OCI-LY1 (cell line): ENCODE results near the gene PLEKHD1.

Experiments
- H2AFZ ChIP-seq: fragments of 200-600 bp; sonication (generic), shearing (Covaris generic); 2 replicates; pipeline ENCODE4 v1.6.0; 2014; ENCODE audit warnings: antibody characterized with exemption, mild to moderate bottlenecking, low read length
- H3F3A ChIP-seq: fragments of 200-600 bp; sonication (generic), shearing (Covaris generic); 2 replicates; pipeline ENCODE4 v1.6.0; 2014; ENCODE audit warnings: mild to moderate bottlenecking, antibody characterized with exemption, low read length, moderate library complexity; ENCODE audit not compliant: insufficient read depth
- H3K27ac ChIP-seq: fragments of 200-600 bp; sonication (generic); 2 replicates; pipeline ENCODE4 v1.5.1; 2014; ENCODE audit warnings: low read length, mixed run types, mild to moderate bottlenecking, low read depth; ENCODE audit not compliant: poor library complexity, severe bottlenecking
- H3K27me3 ChIP-seq: fragments of 200-600 bp; sonication (generic); 2 replicates; pipeline ENCODE4 v1.6.0; 2014; ENCODE audit warnings: antibody characterized with exemption, mild to moderate bottlenecking, low read length, moderate library complexity; ENCODE audit not compliant: insufficient read depth
- H3K36me3 ChIP-seq: fragments of 200-600 bp; sonication (generic); 2 replicates; pipeline ENCODE4 v1.6.1; 2014; ENCODE audit warnings: mild to moderate bottlenecking, antibody characterized with exemption, low read length, moderate library complexity, mixed read lengths; ENCODE audit not compliant: insufficient read depth
- H3K4me1 ChIP-seq: fragments of 200-600 bp; sonication (generic); 2 replicates; pipeline ENCODE4 v1.5.1; 2014; ENCODE audit warnings: mild to moderate bottlenecking, low read length, moderate library complexity; ENCODE audit not compliant: insufficient read depth, severe bottlenecking
- H3K4me2 ChIP-seq: fragments of 200-600 bp; sonication (generic), shearing (Covaris generic); 2 replicates; pipeline ENCODE4 v1.6.1; 2014; ENCODE audit warnings: low read length
- H3K4me3 ChIP-seq: fragments of 200-600 bp; sonication (generic); 2 replicates; pipeline ENCODE4 v1.5.1; 2014; ENCODE audit warnings: low read length, low read depth, mild to moderate bottlenecking, mixed read lengths; ENCODE audit not compliant: poor library complexity, severe bottlenecking
- H3K79me2 ChIP-seq: fragments of 200-600 bp; shearing (Covaris generic); 2 replicates; pipeline ENCODE4 v1.6.1; 2016; ENCODE audit warnings: mixed run types, low read length, mixed read lengths; ENCODE audit not compliant: insufficient read depth
- H3K9ac ChIP-seq: fragments of 200-600 bp; sonication (generic), shearing (Covaris generic); 2 replicates; pipeline ENCODE4 v1.6.1; 2014; ENCODE audit warnings: mild to moderate bottlenecking, low read length, mixed read lengths
- H3K9me2 ChIP-seq: fragments of 200-600 bp; sonication (generic), shearing (Covaris generic); 2 replicates; pipeline ENCODE4 v1.6.1; 2014; ENCODE audit warnings: low read depth, mild to moderate bottlenecking, low read length, mixed read lengths
- H3K9me3 ChIP-seq: fragments of 200-600 bp; shearing (Covaris generic); 2 replicates; pipeline ENCODE4 v1.6.1; 2014; ENCODE audit warnings: low read length, mixed read lengths
- H4K20me1 ChIP-seq: fragments of 200-600 bp; sonication (generic), shearing (Covaris generic); 2 replicates; pipeline ENCODE4 v1.6.0; 2016; ENCODE audit warnings: mild to moderate bottlenecking, low read length; ENCODE audit not compliant: insufficient read depth
- CTCF ChIP-seq: fragments of 200-600 bp; sonication (generic), shearing (Covaris generic); IDR thresholded peaks from 2 replicates; pipeline ENCODE4 v1.5.1; 2017; ENCODE audit warnings: mild to moderate bottlenecking, antibody characterized with exemption, low read length, moderate library complexity, mixed read lengths
- EZH2 ChIP-seq: fragments of 200-600 bp; sonication (generic), shearing (Covaris generic); IDR thresholded peaks from 2 replicates; pipeline ENCODE4 v1.8.0; 2017; ENCODE audit warnings: borderline replicate concordance, mixed run types, mild to moderate bottlenecking, antibody characterized with exemption, low read length, moderate library complexity, mixed read lengths

The PLEKHD1 gene

GRCh38 chr14:69443296-69443805 is 41.2 kb upstream of the PLEKHD1 start:
- Histone ChIP-seq H3K4me3 (no peak overlapping the region), H3K27me3 (no peaks in the 10 kb centered on the region), H3K27ac (no peak overlapping the region), H3K4me1 (peaks cover 11% of the 10 kb centered on the region), H3K9me3 (no peaks in the 10 kb centered on the region), H3K9me2 (no peaks in the 10 kb centered on the region), H3K9ac (no peak overlapping the region), H3K36me3 (peaks cover 28% of the 10 kb centered on the region), H3K4me2 (no peak overlapping the region), H4K20me1 (no peaks in the 10 kb centered on the region), H3F3A (no peaks in the 10 kb centered on the region), H2AFZ (no peak overlapping the region), H3K79me2 (no peaks in the 10 kb centered on the region)
- no peak for TF ChIP-seq EZH2

GRCh38 chr14:69449216-69449615 is 35.3 kb upstream of the PLEKHD1 start:
- TF ChIP-seq EZH2 = no peak
- TF ChIP-seq CTCF = no peak
- no peak overlapping the region for H3K4me2 ChIP-seq
- H3K9ac ChIP-seq = no peak overlapping the region
- no peaks in the 10 kb centered on the region for H3K9me2 ChIP-seq
- no peaks in the 10 kb centered on the region for H4K20me1 ChIP-seq
- H3K9me3 ChIP-seq = no peaks in the 10 kb centered on the region
- no peaks in the 10 kb centered on the region for H3K79me2 ChIP-seq
- H3K36me3 ChIP-seq = peaks cover 7% of the 10 kb centered on the region; the same call in 1 of the 2 replicates
- H3K27ac ChIP-seq = no peak overlapping the region
- H3F3A ChIP-seq = no peaks in the 10 kb centered on the region
- no peak overlapping the region for H2AFZ ChIP-seq
- H3K4me3 ChIP-seq = no peak overlapping the region
- no peaks in the 10 kb centered on the region for H3K4me1 ChIP-seq
- no peaks in the 10 kb centered on the region for H3K27me3 ChIP-seq

DNA sequence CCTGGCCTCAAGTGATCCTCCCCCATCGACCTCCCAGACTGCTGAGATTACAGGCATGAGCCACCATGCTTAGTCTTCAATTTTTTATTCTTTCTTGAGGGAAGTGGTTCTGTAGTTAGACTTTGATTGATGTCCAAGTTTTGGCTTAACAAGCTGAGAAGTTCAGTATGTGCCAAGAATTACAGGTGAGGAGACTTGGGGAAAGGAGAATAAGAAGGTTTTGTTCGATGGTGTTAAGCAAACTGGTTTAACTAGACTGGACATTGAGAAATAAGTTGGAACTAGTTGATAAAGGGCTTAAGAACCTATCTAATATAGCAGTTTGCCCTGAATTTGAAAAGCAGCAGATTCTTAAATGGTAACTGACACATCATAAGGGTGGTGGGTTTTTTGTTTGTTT is 32.6 kb upstream of the PLEKHD1 start:
- no peak overlapping the region for H2AFZ ChIP-seq
- H3K4me3 ChIP-seq = no peak overlapping the region
- no peak overlapping the region for H3K9ac ChIP-seq
- no peak for TF ChIP-seq EZH2
- no peak for TF ChIP-seq CTCF
- no peaks in the 10 kb centered on the region for H3K79me2 ChIP-seq
- no peaks in the 10 kb centered on the region for H3K4me1 ChIP-seq
- H3K9me2 ChIP-seq = no peaks in the 10 kb centered on the region
- no peaks in the 10 kb centered on the region for H4K20me1 ChIP-seq
- H3F3A ChIP-seq = no peaks in the 10 kb centered on the region
- no peaks in the 10 kb centered on the region for H3K27me3 ChIP-seq
- peaks cover 20% of the 10 kb centered on the region; the same call in 1 of the 2 replicates for H3K36me3 ChIP-seq
- H3K4me2 ChIP-seq = no peak overlapping the region
- no peaks in the 10 kb centered on the region for H3K9me3 ChIP-seq
- H3K27ac ChIP-seq = no peak overlapping the region

GRCh38 chr14:69458350-69458749 is 26.2 kb upstream of the PLEKHD1 start:
- Histone ChIP-seq H4K20me1 (no peaks in the 10 kb centered on the region), H3K36me3 (peaks cover 49% of the 10 kb centered on the region; the same call in 1 of the 2 replicates), H3K9me3 (no peaks in the 10 kb centered on the region), H3K79me2 (no peaks in the 10 kb centered on the region), H3K27ac (no peak overlapping the region), H3K9me2 (no peaks in the 10 kb centered on the region), H3K27me3 (no peaks in the 10 kb centered on the region), H3F3A (no peaks in the 10 kb centered on the region), H3K4me1 (no peaks in the 10 kb centered on the region), H3K4me3 (no peak overlapping the region), H3K4me2 (no peak overlapping the region), H3K9ac (no peak overlapping the region), H2AFZ (no peak overlapping the region)
- no peak for TF ChIP-seq CTCF
- TF ChIP-seq EZH2 = no peak
